ENCODE data around the gene ARPC4.
"Not testable (repeated sequence)": the region's sequence is repeated elsewhere in the genome, so short reads cannot be mapped to it uniquely, and the experiment has no call there.

Gene ARPC4

DNA sequence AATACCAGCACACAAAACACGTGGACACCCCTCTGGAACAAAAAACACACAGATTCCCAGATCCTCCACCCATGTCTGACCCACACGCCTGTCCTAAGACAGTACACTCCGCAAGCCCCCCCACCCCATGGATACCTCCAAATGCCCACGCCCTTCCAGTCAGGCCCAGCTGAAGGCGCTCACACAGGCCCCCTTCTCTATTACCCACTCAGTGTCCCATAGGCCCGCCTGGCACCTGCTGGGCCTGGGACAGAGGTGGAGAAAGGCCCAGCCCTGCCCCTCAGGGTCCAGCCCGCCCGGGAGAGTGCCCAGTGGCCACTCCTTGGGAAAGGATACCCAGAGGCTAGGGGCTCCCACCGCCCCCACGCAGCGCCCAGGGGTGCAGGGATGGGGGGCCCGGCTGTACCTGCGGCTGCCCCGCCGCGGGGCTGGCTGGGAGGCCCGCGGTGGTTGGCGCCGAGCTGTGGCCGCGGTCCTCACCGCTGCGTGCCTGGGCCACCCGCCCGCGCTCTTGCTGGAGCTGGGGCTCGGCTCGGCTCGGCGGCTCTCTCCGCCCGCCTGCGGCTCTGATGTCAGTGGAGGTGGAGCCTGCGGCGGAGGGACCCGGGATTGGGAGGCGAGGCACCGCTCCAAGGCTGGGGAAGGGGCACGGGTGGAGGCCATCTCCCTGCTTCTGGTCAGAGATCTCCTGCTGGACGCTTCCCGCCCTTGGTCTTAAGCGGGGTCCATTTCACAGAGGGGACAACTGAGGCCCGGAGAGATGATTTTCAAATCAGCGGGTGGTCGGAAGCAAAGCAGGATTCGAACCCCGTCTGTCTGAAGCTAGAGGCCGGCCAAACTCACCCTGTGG lies 23.2 kb upstream of the ARPC4 start, which contains the start of gene CAMK1:
TSS of gene CAMK1 (minus strand) at position 522 of the 850 bp plus-strand sequence. CDS start 2,198 bp downstream, outside the sequence.
- no peak for FAIRE-seq

DNA sequence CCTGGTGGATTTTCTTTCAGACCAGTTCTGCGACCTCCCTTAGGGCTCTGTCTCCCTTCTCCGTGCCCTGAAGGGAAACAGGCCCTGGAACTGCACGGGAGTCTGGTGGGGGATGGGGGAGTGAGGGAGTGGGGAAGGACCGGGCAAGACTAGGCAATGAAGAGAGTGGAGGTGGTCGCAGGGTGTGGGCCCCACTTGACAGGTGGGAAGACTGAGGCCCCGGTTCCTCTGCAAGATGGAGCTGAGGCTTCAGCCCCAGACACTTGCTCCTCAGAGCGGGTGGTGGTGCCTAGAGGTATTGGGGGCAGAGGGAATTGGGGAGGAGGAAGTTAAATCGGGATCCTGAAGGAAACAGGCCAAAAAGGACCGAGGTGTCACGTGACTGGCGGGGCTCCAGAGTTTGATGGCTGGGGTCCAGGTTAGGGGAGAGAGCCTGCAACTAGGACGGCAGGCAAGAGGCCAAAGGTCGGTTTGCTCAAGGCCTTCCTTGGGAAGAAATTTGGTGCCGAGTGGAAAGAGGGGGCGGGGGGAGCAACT lies 22.5 kb upstream of the ARPC4 start:
- FAIRE-seq (no peak), DNase-seq (ENCODE audit: low spot score) (no peak)

More for the DNA sequence above, 23.2 kb upstream of the ARPC4 start, which contains the start of gene CAMK1:
- peak; percentile 15 for DNase-seq (ENCODE audit: low spot score)

DNA sequence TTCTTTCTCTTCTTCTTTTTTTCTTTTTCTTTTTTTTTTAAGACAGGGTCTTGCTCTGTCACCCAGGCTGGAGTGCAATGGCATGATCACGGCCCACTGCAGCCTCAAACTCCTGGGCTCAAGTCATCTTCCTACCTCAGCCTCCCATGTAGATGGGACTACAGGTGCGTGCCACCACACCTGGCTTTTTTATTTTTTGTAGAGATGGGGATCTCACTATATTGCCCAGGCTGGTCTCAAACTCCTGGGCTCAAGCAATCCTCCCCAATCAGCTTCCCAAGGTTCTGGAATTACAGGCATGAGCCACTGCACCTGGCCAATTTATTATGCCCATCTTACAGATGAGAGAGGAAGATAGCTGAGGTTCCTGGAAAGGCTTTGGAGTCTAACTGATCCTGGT lies 21.9 kb upstream of the ARPC4 start:
- not testable (repeated sequence) for FAIRE-seq

DNA sequence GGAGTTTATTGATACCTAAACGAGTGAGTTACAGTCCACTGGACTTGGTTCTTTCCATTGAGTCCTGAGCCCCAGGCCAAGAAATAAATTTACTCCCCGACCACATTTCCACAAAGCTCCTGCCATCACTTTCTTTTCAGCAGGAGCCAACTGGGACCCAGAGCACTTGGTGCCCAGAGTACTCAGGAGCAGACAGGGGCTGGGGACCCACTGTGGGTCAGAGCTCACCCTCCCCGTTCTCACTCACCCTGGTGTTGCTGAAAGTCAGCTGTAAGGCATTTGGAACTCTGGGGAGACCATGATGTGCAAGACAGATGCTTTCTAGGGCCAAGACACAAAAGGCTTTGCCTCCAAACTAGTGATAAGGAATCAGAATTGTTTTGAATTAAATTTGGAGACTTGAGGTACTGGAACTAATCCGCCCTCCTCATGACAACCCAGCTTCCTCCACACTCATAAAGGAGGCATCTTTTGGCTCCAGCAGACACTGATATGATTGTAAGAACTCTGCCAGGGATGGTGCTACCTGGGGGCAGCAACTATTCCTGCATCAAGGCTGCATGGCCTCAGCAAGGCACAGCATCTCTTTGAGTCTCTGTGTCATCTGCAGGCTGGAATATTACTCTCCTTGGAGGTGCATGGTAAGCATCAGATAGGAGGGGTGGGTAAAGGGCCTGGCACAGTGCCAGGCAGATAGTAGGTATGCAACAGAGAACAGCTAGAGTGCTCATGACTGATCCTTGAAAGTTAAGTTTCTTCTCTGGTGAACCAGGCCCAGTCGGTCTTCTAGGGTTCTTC lies 15.8 kb upstream of the ARPC4 start:
- no peak for DNase-seq (ENCODE audit: low spot score)
- no peak for FAIRE-seq

More for the DNA sequence above, 21.9 kb upstream of the ARPC4 start:
- not testable (repeated sequence) for DNase-seq (ENCODE audit: low spot score)

DNA sequence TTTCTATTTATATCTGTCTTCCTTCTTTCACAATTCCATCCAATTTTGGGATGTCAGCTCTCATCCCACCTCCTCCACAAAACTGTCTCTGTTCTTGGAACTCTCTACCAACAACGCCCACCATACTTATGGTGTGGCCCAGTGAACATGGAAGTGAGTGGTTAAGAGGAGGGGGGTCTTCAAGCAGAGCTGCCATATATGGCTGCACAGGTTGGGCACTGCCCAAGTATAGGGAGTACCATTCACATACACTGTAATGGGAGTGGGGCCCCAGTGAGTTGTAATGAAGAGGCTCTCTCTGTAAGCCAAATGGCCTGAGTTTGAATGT lies 15.2 kb upstream of the ARPC4 start:
- no peak for FAIRE-seq

DNA sequence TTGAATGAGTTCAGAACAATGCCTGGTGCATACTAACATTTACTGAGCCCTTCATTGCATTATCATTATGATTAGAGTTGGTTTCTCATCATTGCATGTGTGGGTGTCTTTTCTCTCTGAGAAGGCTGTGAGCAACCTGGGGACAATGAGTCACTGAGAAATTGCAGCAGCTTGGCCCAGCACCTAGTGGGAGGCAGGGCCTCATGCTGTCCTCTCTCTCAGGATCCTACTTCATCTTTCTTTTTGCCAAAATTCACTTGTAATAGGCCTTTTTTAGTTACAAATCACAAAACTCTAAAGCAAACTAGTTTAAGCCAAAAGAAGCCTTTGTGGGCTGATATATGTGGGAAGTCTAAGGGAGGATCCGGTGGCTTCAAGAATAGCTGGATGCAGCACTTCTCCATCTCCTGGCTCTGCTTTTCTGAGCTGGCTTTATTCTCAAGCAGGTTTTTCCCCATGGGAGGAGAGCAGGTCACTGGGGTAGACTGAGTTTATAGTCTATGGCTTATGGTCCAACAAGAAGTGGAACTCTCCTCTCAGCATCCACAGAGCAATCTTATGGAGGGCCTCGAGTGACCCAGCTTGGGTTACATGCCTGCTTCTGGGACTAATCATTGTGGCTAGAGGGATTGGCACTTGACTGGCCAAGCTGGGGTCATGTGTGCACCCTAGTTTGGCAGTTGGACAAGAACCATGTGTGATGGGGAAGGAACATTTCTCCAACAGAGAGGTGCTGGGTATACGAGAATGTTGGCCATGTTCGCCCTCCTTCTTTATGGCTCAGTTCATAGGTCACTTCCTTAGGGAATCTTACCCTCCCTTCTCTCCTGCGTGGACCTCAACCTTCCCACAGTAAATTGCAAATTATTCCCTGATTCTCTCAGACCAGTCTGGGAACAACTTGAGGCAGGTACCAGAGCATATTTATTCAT lies 14.5 kb upstream of the ARPC4 start:
- peak; percentile 48 for DNase-seq (ENCODE audit: low spot score)

More for the DNA sequence above, 15.2 kb upstream of the ARPC4 start:
- no peak for DNase-seq (ENCODE audit: low spot score)

DNA sequence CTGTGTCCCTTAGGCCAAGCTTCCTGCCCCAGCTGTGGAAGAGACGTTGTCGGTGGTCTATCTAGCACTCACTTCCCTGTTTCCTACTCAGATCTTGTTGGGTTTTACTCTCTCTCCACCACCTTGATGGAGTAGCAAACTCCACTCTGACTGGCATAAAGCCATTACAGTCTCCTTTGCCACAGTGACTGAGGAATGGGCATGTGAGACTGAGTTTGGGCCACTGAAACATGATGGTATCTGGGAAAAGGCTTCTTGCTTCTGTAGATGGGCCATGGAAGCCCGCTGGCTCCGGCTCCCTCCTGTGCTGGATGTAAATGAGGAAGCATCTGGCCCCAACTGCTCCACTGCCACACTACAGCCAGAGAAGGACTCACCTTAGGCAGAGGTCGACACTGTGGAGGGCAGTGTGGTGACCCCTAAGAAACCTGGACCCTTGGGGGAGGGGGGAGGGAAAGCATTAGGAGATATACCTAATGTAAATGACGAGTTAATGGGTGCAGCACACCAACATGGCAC lies 13.7 kb upstream of the ARPC4 start:
- FAIRE-seq, result no peak
- DNase-seq (ENCODE audit: low spot score), result no peak

More for the DNA sequence above, 14.5 kb upstream of the ARPC4 start:
- FAIRE-seq, result peak; percentile 57

DNA sequence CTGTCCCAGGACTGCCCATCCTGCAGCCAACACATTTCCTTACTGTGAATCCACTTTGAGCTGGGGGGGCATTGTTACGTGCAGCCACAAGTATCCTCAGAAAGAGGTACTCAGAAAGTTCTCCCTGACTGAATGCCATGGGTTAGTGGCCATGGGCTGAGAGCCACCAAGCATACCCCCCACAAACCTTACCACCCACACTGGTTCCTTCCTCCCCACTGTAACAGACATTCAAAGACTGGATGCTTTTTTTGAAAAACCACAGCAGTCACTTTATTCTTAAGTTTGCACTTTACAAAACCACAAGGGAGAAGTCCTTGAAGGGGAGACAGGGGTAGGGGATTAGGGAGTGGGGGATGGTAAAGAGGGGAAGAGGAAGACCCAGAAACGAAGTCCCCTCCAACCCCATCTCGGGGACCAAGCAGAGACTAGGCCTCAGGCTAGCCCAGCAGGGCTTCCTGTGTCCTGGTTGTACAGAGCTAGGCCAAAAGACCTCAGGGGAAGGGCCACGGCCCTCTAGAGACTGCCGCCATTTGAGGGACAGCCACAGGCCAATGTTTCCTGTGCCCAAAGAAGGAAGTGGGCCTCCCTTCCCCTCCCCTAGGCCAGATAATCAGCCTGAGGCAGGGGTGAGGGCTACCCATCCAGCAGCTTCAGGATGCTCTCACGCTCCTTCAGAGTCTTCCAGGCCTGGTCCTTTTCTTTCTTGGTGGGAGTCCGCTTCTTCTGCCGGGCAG lies 13.0 kb upstream of the ARPC4 start:
- peak; percentile 74 for FAIRE-seq
- DNase-seq (ENCODE audit: low spot score), result peak; percentile 28

DNA sequence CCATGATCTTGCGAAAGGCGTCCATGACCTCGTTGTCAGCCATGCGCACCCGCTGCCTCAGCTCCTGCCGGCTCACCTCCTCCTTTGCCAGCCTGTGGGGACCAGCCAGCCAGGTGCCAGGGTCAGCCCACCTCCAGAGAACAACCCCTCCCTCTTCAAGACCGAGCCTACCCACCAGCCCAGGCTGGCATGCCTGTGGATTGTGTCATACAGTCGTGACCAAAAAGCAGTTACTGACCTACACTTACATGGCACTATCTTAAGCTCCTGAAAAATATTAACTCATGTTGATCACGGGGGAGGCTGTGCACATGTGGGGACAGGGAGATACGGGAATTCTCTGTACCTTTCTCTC lies 12.4 kb upstream of the ARPC4 start:
- peak; percentile 88 for FAIRE-seq
- DNase-seq (ENCODE audit: low spot score), result peak; percentile 90

DNA sequence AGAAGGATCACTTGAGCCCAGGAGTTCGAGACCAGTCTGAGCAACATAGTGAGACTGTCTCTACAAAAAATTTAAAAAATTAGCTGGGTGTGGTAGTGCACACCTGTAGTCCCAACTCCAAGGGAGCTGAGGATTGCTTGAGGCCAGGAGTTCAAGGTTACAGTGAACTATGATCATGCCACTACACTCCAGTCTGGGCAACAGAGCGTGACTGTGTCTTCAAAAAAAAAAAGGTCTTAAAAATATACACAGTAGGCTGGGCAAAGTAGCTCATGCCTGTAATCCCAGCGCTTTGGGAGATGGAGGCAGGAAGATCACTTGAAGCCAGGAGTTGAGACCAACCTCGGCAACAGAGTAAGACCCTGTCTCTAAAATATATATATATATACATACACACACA lies 12.0 kb upstream of the ARPC4 start:
- DNase-seq (ENCODE audit: low spot score) (peak; percentile 27), FAIRE-seq (no peak)

DNA sequence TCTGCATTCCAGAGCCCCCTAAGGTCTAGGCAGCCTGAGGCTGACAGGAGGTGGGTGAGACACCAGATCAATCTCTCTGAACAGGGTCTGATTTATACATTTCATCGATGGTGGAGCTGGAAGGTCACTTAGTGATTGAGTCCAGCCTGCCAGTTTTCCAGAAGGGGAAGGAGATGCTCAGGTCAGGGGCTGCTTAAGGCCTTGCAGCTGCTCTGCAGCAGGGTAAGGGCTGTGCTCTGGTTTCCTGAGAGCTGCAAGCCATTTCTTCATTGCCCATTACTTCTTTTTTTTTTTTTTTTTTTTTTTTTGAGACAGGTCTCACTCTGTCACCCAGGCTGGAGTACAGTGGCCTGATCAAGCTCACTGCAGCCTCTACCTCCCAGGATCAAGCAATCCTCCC lies 11.3 kb upstream of the ARPC4 start:
- FAIRE-seq (no peak), DNase-seq (ENCODE audit: low spot score) (no peak)

DNA sequence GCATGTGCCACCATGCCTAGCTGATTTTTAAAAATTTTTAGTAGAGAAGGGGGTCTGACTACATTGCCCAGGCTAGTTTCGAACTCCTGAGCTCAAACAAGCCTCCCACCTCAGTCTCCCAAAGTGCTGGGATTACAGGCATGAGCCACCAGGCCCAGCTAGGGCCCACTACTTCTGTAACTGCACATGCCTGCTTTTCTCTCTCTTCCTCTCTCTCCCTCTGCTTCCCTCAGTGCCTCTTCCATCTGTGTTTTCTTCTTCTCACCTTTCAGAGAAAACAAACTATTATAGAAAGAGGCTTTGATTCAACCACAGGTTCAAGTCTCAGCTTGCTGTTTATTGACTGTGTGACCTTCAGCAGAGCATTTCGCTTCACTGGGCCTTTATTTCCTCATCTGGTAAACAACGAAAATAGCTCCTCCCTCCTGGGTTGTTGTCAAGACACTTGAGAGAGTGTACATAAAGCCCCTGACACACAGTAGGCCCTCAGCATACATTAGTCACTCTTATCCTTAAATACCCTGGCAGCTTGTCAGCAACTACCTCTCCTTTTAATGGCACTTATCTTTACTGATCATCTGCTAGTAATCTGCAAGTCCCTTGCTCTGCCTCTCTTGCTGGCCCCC lies 10.8 kb upstream of the ARPC4 start:
- DNase-seq (ENCODE audit: low spot score), result no peak
- no peak for FAIRE-seq

DNA sequence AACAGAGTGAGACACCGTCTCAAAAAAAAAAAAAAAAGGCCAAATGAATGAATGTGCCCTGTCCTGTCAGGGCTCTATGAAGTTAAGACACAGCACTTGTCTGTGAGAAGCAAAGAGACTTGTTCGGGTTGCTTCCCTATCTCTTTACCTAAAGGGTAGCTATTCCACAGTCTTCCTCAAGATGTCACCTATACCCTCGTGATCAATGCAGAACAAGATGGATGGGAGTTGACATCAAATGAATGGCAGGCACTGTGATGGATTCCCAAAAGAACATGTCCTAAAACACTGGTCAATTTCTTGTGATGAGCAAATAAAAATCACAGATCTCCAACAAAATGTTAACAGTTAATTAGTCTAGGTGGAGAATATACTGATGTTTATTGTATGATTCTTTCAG lies 10.1 kb upstream of the ARPC4 start:
- DNase-seq (ENCODE audit: low spot score) (peak; percentile 9), FAIRE-seq (no peak)

DNA sequence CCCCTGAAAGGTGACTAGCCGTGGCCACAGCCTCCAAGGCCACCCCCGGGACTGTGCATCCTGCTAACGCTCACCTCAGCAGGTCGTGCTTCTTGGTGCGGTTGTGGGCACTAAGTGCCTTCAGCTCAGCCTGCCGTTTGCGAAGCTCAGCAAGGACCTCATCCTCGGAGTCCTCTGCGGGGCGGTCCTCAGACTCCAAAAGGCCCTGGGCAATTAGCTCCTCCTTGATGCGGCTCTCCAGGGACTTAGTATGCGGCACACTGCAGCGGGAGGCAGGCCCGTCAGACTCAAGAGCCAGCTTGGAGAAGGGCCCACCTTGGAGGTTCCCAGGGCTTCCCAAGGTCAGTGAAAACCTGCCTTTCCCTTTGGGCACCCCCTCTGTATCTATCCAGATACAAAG lies 8.9 kb upstream of the ARPC4 start:
- FAIRE-seq (no peak), DNase-seq (ENCODE audit: low spot score) (no peak)

DNA sequence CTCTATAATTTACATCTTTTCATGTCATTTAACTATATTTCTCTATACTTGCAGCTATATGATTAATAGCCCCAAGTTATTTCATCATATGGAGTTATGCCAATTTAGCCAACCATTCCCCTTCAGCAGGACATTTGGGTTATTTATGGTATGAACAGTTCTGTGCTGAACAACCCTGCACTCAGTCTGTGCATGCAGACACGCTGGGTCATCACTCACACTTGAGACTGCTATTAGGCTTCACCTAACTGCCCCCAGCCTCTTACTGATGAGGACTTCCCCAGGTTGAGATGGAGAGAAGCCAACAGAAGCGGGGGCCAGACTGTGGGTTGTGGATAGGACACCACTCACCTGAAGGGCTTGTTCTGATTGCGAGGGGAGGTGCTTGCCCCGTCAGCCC lies 7.9 kb upstream of the ARPC4 start:
- DNase-seq (ENCODE audit: low spot score), result no peak
- no peak for FAIRE-seq

DNA sequence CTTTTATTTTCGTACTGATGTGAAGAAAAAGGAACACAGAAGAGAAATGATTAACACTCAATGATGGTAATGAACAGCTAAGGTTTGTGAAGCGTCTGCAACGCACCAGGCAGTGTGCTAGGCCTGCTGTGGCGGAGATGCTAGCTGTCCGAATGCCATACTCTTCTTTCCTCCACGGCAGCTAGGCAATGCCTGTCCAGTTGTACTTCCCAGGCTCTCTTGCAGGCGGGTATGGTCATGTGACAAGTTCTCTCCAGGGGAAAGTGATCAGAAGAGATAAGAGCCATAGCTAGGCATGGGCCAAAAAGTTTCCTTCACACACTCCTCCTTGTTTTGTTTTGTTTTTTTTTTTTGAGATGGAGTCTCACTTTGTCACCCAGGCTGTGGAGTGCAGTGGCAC lies 7.3 kb upstream of the ARPC4 start:
- no peak for FAIRE-seq
- DNase-seq (ENCODE audit: low spot score), result no peak

DNA sequence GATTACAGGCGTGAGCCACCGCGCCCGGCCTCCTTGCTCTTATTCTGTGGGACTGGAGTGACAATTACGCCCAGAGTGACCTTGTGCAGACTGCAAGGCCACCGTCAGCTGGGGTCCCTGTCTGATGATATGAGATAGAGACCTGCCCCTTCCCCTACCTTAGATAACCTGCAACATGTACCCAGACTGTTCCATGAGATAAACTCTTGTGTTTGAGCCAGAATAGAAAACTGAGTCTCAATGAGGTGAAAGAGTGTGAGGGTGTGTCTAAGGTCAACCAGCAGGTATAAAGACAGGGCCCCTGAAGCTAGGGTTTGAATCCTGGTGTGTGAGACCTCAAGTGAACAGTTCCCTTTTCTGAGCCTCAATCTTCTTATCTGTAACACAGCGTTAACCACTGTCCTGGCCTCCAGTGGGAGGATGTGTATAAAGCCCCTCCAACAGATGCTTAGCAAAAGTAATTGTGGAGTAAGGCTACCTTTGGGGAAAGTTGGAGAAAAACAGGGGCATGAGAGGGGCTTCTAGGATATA lies 6.6 kb upstream of the ARPC4 start:
- DNase-seq (ENCODE audit: low spot score) (no peak), FAIRE-seq (no peak)

DNA sequence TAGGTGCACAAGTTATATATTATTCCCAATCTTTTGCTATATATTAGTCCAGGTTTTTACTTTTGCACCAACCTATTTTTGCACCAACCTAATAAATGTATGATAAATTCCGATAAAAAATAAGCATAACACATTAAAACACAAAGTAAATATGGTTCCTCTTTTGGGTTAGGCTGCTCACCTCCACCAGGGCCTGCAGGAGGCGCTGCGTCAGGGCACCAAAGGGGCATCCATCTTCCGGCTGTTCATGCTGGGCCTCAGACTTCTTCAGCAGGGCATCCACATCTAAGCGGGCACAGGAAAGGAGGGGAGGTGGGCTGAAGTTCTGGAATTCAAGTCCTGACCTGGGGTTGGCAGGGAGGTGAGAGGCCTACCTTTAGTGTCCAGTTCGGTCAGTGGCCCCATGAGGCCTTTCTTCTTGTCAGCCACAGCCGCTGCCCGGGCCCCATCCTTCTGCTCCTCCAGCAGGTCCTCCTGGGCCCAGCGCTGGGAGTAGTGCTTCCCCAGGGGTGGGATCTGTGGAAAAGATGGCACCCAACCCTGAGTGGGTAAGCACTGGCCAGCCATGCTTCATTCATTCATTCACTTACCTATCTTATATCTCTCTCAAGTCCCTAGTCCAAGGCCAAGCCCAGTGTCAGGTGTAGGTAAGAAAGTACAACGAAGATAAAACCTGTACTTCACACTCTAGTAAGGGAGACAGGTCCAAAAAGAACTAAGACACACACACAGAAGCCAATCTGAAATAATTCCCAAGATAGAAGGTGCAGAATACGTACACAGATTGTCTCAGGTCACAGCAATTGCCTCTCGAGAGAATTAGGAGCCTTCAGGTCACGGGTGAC lies 5.8 kb upstream of the ARPC4 start:
- FAIRE-seq (no peak), DNase-seq (ENCODE audit: low spot score) (no peak)

DNA sequence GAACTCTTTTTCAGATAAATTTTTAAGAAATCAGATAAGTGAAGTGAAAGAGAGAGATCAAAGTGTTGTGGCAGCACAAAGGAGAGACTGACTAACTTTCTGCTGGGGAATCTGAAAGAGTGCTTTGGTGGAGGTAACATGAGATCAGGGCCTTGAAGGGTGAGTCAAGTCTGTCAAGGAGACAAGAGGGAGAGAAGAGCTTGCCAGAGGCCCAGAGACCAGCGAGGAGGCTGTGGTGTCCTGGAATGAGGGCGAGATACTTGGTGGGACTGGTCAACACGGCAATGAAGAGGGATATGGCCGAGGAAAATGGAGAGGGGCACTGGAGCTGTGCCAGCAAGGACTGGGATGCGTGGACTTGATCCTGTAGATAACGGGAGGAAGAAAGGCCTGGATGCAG lies 5.2 kb upstream of the ARPC4 start:
- no peak for DNase-seq (ENCODE audit: low spot score)
- no peak for FAIRE-seq

Measured in RCC 7860 (cell line).